Liver (tissue), 3 donors: ENCODE data around the gene KIF9.

Experiments used
- EGR1 ChIP-seq, 2 donors: IDR thresholded peaks; 2 replicates each; pipeline ENCODE4 v1.6.1; 2016 to 2018; ENCODE audit warnings: antibody characterized with exemption in 2 of 2, low read depth in 2 of 2
- FOXA1 ChIP-seq: IDR thresholded peaks from 2 replicates; pipeline ENCODE4 v1.6.1; 2016; ENCODE audit warnings: antibody characterized with exemption
- GABPA ChIP-seq, 2 donors: IDR thresholded peaks in 1 of 2; conservative IDR thresholded peaks in 1 of 2; 2 replicates each; pipeline ENCODE4 v1.6.1; 2016; ENCODE audit warnings: antibody characterized with exemption in 2 of 2, mild to moderate bottlenecking in 1 of 2, moderate library complexity in 1 of 2
- JUND ChIP-seq, 2 donors: IDR thresholded peaks; 2 replicates each; pipeline ENCODE4 v1.6.1; 2016; ENCODE audit warnings: antibody characterized with exemption in 2 of 2
- RAD21 ChIP-seq, 2 donors: IDR thresholded peaks; 2 replicates each; pipeline ENCODE4 v1.6.1; 2016; ENCODE audit warnings: antibody characterized with exemption in 2 of 2, mild to moderate bottlenecking in 2 of 2
- RXRA ChIP-seq, 2 donors: IDR thresholded peaks; 2 replicates each; pipeline ENCODE4 v1.6.1; 2017 to 2018; ENCODE audit warnings: antibody characterized with exemption in 2 of 2, mild to moderate bottlenecking in 1 of 2
- SP1 ChIP-seq: IDR thresholded peaks from 2 replicates; pipeline ENCODE4 v1.6.1; 2018; ENCODE audit warnings: antibody characterized with exemption, mild to moderate bottlenecking
- TAF1 ChIP-seq: conservative IDR thresholded peaks from 2 replicates; pipeline ENCODE4 v1.6.1; 2016; ENCODE audit warnings: antibody characterized with exemption, mild to moderate bottlenecking
- YY1 ChIP-seq: IDR thresholded peaks from 2 replicates; pipeline ENCODE4 v1.6.1; 2016; ENCODE audit warnings: antibody characterized with exemption, mild to moderate bottlenecking
- TF ChIP-seq, protein P1 (sequence below): fragments of 150-350 bp; IDR thresholded peaks from 2 replicates; pipeline ENCODE4 v1.5.1; 2017; ENCODE audit warnings: improper control_type of control experiment, low read depth, low read length; ENCODE audit not compliant: missing input control
- TF ChIP-seq, protein P2 (sequence below): IDR thresholded peaks from 2 replicates; pipeline ENCODE4 v1.6.1; 2016; ENCODE audit warnings: antibody characterized with exemption
- TF ChIP-seq, protein P3 (sequence below): IDR thresholded peaks from 2 replicates; pipeline ENCODE4 v1.6.1; 2016; ENCODE audit warnings: antibody characterized with exemption, mild to moderate bottlenecking
- TF ChIP-seq, protein P4 (sequence below): IDR thresholded peaks from 2 replicates; pipeline ENCODE4 v1.6.1; 2016; ENCODE audit warnings: antibody characterized with exemption
- donor health status: healthy.
- donor health status: healthy.

DNA sequence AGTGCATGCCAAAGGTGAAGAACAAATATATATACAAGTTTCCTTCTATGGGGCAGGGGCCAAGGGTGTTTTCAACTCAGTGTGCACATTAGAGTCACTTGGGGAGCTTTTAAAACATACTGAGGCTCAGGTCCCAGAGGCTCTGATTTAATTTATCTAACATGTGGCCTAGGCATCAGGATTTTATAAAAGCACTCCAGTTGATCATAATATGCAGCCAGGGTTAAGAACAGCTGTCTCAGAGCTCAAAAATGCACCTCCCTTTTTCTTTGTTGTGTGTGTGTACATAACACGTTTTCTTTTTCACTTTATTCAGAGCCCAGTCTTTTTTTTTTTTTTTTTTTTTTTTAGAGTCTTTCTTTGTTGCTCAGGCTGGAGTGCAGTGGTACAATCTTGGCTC is 60.8 kb downstream of the KIF9 start:
- TF ChIP-seq, protein P1, sequence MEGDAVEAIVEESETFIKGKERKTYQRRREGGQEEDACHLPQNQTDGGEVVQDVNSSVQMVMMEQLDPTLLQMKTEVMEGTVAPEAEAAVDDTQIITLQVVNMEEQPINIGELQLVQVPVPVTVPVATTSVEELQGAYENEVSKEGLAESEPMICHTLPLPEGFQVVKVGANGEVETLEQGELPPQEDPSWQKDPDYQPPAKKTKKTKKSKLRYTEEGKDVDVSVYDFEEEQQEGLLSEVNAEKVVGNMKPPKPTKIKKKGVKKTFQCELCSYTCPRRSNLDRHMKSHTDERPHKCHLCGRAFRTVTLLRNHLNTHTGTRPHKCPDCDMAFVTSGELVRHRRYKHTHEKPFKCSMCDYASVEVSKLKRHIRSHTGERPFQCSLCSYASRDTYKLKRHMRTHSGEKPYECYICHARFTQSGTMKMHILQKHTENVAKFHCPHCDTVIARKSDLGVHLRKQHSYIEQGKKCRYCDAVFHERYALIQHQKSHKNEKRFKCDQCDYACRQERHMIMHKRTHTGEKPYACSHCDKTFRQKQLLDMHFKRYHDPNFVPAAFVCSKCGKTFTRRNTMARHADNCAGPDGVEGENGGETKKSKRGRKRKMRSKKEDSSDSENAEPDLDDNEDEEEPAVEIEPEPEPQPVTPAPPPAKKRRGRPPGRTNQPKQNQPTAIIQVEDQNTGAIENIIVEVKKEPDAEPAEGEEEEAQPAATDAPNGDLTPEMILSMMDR: no peak
- TF ChIP-seq SP1 (no peak), RAD21 (IDR thresholded peaks at IDR 0.05) (no peak), FOXA1 (no peak), YY1 (no peak), EGR1 (IDR thresholded peaks at IDR 0.05; ENCODE audit: low read depth in 2 of 2) (no peak), GABPA (IDR thresholded peaks at IDR 0.05 in 1 of 2, conservative IDR thresholded peaks at IDR 0.05 in 1 of 2) (no peak), JUND (IDR thresholded peaks at IDR 0.05) (no peak), TAF1 (no peak), RXRA (IDR thresholded peaks at IDR 0.05) (no peak)
- TF ChIP-seq, protein P2, sequence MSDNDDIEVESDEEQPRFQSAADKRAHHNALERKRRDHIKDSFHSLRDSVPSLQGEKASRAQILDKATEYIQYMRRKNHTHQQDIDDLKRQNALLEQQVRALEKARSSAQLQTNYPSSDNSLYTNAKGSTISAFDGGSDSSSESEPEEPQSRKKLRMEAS: no peak
- TF ChIP-seq, protein P3, sequence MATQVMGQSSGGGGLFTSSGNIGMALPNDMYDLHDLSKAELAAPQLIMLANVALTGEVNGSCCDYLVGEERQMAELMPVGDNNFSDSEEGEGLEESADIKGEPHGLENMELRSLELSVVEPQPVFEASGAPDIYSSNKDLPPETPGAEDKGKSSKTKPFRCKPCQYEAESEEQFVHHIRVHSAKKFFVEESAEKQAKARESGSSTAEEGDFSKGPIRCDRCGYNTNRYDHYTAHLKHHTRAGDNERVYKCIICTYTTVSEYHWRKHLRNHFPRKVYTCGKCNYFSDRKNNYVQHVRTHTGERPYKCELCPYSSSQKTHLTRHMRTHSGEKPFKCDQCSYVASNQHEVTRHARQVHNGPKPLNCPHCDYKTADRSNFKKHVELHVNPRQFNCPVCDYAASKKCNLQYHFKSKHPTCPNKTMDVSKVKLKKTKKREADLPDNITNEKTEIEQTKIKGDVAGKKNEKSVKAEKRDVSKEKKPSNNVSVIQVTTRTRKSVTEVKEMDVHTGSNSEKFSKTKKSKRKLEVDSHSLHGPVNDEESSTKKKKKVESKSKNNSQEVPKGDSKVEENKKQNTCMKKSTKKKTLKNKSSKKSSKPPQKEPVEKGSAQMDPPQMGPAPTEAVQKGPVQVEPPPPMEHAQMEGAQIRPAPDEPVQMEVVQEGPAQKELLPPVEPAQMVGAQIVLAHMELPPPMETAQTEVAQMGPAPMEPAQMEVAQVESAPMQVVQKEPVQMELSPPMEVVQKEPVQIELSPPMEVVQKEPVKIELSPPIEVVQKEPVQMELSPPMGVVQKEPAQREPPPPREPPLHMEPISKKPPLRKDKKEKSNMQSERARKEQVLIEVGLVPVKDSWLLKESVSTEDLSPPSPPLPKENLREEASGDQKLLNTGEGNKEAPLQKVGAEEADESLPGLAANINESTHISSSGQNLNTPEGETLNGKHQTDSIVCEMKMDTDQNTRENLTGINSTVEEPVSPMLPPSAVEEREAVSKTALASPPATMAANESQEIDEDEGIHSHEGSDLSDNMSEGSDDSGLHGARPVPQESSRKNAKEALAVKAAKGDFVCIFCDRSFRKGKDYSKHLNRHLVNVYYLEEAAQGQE: no peak
- TF ChIP-seq, protein P4, sequence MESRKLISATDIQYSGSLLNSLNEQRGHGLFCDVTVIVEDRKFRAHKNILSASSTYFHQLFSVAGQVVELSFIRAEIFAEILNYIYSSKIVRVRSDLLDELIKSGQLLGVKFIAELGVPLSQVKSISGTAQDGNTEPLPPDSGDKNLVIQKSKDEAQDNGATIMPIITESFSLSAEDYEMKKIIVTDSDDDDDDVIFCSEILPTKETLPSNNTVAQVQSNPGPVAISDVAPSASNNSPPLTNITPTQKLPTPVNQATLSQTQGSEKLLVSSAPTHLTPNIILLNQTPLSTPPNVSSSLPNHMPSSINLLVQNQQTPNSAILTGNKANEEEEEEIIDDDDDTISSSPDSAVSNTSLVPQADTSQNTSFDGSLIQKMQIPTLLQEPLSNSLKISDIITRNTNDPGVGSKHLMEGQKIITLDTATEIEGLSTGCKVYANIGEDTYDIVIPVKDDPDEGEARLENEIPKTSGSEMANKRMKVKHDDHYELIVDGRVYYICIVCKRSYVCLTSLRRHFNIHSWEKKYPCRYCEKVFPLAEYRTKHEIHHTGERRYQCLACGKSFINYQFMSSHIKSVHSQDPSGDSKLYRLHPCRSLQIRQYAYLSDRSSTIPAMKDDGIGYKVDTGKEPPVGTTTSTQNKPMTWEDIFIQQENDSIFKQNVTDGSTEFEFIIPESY: no peak
